ENCODE data around the gene RTF2.
"Not testable (repeated sequence)": the region's sequence is repeated elsewhere in the genome, so short reads cannot be mapped to it uniquely, and the experiment has no call there.

Gene RTF2

GRCh38 chr20:56503916-56504315, 35.5 kb downstream of the RTF2 start:
- no peak for DNase-seq (ENCODE audit: low read depth)

- no peak for DNase-seq (ENCODE audit: low read depth)
Measured at GRCh38 chr20:56504373-56505005, 36.1 kb downstream of the RTF2 start.

GRCh38 chr20:56506103-56506502, 37.7 kb downstream of the RTF2 start:
- DNase-seq (ENCODE audit: low read depth): no peak

- no peak for DNase-seq (ENCODE audit: low read depth)
Measured at GRCh38 chr20:56511926-56512325, 43.5 kb downstream of the RTF2 start.

- DNase-seq (ENCODE audit: low read depth): no peak
Measured at GRCh38 chr20:56513161-56514150, 45.0 kb downstream of the RTF2 start.

GRCh38 chr20:56516631-56517030, 48.2 kb downstream of the RTF2 start:
- no peak for DNase-seq (ENCODE audit: low read depth)

- no peak for DNase-seq (ENCODE audit: low read depth)
Measured at GRCh38 chr20:56517211-56517610, 48.8 kb downstream of the RTF2 start.

- no peak for DNase-seq (ENCODE audit: low read depth)
Measured at GRCh38 chr20:56517641-56518040, 49.2 kb downstream of the RTF2 start.

- DNase-seq (ENCODE audit: low read depth): no peak
Measured at GRCh38 chr20:56518126-56518525, 49.7 kb downstream of the RTF2 start.

- no peak for DNase-seq (ENCODE audit: low read depth)
Measured at GRCh38 chr20:56518721-56519398, 50.4 kb downstream of the RTF2 start.

- no peak for DNase-seq (ENCODE audit: low read depth)
Measured at GRCh38 chr20:56519551-56519950, 51.1 kb downstream of the RTF2 start.

GRCh38 chr20:56520180-56520579, 51.8 kb downstream of the RTF2 start:
- no peak for DNase-seq (ENCODE audit: low read depth)

GRCh38 chr20:56520746-56521354, 52.4 kb downstream of the RTF2 start:
- DNase-seq (ENCODE audit: low read depth): not testable (repeated sequence)

GRCh38 chr20:56522311-56522710, 53.9 kb downstream of the RTF2 start:
- no peak for DNase-seq (ENCODE audit: low read depth)

GRCh38 chr20:56524444-56524843, 56.0 kb downstream of the RTF2 start, which contains the start of gene FAM209A:
Gene FAM209A (plus strand): TSS chr20:56524744. CDS start chr20:56524809, 65 bp downstream.
- not testable (repeated sequence) for DNase-seq (ENCODE audit: low read depth)

GRCh38 chr20:56527521-56527920, 59.1 kb downstream of the RTF2 start:
- DNase-seq (ENCODE audit: low read depth): no peak

- DNase-seq (ENCODE audit: low read depth): not testable (repeated sequence)
Measured at GRCh38 chr20:56532946-56533345, 64.5 kb downstream of the RTF2 start, which contains the start of gene FAM209B. Gene FAM209B (plus strand): TSS chr20:56533246. CDS start chr20:56533342, 96 bp downstream.

- DNase-seq (ENCODE audit: low read depth): no peak
Measured at GRCh38 chr20:56537997-56538396, 69.6 kb downstream of the RTF2 start.

GRCh38 chr20:56540415-56540814, 72.0 kb downstream of the RTF2 start:
- DNase-seq (ENCODE audit: low read depth): no peak

GRCh38 chr20:56542489-56543030, 74.1 kb downstream of the RTF2 start:
- no peak for DNase-seq (ENCODE audit: low read depth)

- no peak for DNase-seq (ENCODE audit: low read depth)
Measured at GRCh38 chr20:56551571-56551970, 83.1 kb downstream of the RTF2 start.

Measured in stromal cell of bone marrow (primary cell).